ENCODE data around the gene C6. TPM values are rescaled to one million over a fixed set of nuclear protein-coding genes. Genes with fewer than 3 reads are reported as not detected.

Gene C6
- not detected in 2 replicates for total RNA-seq

DNA sequence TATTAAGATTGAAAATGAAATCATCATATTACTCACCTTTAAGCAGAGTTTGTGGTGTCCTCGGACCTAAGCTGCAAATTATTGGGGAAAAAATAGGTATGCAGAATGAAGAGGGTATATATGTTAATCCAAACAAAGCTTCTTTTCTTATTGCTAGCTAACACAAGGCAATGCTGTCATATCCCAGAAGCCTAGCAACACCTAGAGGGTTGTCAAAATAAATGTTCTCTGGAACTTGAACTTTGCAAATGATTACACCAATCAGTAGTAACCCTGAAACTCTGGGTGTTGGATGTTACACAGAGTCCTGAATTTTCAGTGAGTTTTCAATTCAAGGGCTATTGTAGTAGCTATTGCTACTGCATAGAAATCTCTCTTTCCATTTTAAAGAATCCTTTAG lies at the start of gene C6:
C6 (minus strand) TSS at position 193 of the 400 bp plus-strand sequence. CDS start 10,302 bp downstream, outside the sequence.

Other genes with a start within 250 kb of the C6 start
- gene MROH2B, start 142.2 kb downstream of the C6 start, total RNA-seq, result not detected in 2 replicates